Esophagus squamous epithelium (tissue), 4 donors: ENCODE data around the gene SPSB4.
A peak's percentile ranks its signal among the peaks of the same experiment; 100 is the strongest.

ENCODE experiments used
- POLR2A ChIP-seq, 4 donors: fragments of 450-650 bp; IDR thresholded peaks; one replicate each; pipeline ENCODE4 v1.6.1; 2017; ENCODE audit warnings: antibody characterized with exemption in 4 of 4, mild to moderate bottlenecking in 4 of 4, moderate library complexity in 3 of 4
- TF ChIP-seq, protein P1 (sequence below), 6 experiments: fragments of 450-650 bp in 4 of 6; fragments of 200-600 bp in 2 of 6; sonication (generic) in 2 of 6; IDR thresholded peaks; one replicate each; pipeline ENCODE4 v1.5.1; 2016 to 2019; ENCODE audit warnings: antibody characterized with exemption in 6 of 6, mild to moderate bottlenecking in 4 of 6, moderate library complexity in 4 of 6

GRCh38 chr3:141050576-141051442 lies at the start of gene SPSB4:
- TF ChIP-seq, protein P1, sequence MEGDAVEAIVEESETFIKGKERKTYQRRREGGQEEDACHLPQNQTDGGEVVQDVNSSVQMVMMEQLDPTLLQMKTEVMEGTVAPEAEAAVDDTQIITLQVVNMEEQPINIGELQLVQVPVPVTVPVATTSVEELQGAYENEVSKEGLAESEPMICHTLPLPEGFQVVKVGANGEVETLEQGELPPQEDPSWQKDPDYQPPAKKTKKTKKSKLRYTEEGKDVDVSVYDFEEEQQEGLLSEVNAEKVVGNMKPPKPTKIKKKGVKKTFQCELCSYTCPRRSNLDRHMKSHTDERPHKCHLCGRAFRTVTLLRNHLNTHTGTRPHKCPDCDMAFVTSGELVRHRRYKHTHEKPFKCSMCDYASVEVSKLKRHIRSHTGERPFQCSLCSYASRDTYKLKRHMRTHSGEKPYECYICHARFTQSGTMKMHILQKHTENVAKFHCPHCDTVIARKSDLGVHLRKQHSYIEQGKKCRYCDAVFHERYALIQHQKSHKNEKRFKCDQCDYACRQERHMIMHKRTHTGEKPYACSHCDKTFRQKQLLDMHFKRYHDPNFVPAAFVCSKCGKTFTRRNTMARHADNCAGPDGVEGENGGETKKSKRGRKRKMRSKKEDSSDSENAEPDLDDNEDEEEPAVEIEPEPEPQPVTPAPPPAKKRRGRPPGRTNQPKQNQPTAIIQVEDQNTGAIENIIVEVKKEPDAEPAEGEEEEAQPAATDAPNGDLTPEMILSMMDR (IDR thresholded peaks at IDR 0.05): peak in 3 of 6 experiments; percentile 13 to 28 (median 27)
- no peak for TF ChIP-seq POLR2A (IDR thresholded peaks at IDR 0.05)
